22Rv1 (cell line): ENCODE measurements around the gene TRNT1.

Source experiments
- H3K27ac ChIP-seq: fragments of 450-650 bp; 2 replicates; pipeline ENCODE4 v1.5.1; 2017
- CTCF ChIP-seq: fragments of 450-650 bp; IDR thresholded peaks from 2 replicates; pipeline ENCODE4 v1.5.1; 2017; ENCODE audit warnings: mild to moderate bottlenecking
- ZFX ChIP-seq: fragments of 450-650 bp; IDR thresholded peaks from 2 replicates; pipeline ENCODE4 v1.6.1; 2017; ENCODE audit warnings: antibody characterized with exemption, borderline replicate concordance

TRNT1 gene

GRCh38 chr3:3126477-3127431, at the start of gene TRNT1:
Gene TRNT1, plus strand, starts transcription at chr3:3126940. Its CDS starts 2,101 bp downstream, at chr3:3129041.
- no peak for TF ChIP-seq ZFX
- TF ChIP-seq CTCF: no peak
- H3K27ac ChIP-seq: peak within 1 kb of the TSS; percentile 90

- no peak overlapping the region for H3K27ac ChIP-seq
- no peak for TF ChIP-seq ZFX
- TF ChIP-seq CTCF: no peak
These were observed 46.4 kb upstream of the TRNT1 start for GRCh38 chr3:3080309-3080708.

- no peak overlapping the region for H3K27ac ChIP-seq
- no peak for TF ChIP-seq CTCF
- TF ChIP-seq ZFX: no peak
These were observed 45.1 kb upstream of the TRNT1 start for GRCh38 chr3:3081381-3082233.

GRCh38 chr3:3082234-3082924, 44.4 kb upstream of the TRNT1 start:
- no peak overlapping the region for H3K27ac ChIP-seq
- TF ChIP-seq CTCF (no peak), ZFX (no peak)

GRCh38 chr3:3084890-3085289, 41.9 kb upstream of the TRNT1 start:
- TF ChIP-seq ZFX (no peak), CTCF (no peak)
- H3K27ac ChIP-seq: no peak overlapping the region

GRCh38 chr3:3085782-3086181, 41.0 kb upstream of the TRNT1 start:
- TF ChIP-seq ZFX (no peak), CTCF (no peak)
- H3K27ac ChIP-seq: no peak overlapping the region
